ENCODE data around the gene GSK3A.

GSK3A gene

GRCh38 chr19:42250183-42250665, 7.8 kb upstream of the GSK3A start:
- peaks cover 6% of the 10 kb centered on the region; the same call in 1 of the 2 replicates for H3K4me1 ChIP-seq (ENCODE audit: insufficient read depth, low read length)
- no peaks in the 10 kb centered on the region for H3K27me3 ChIP-seq (ENCODE audit: insufficient read depth, low read length)
- H3K4me3 ChIP-seq (ENCODE audit: low read length): no peak overlapping the region
- H3K9ac ChIP-seq (ENCODE audit: low read depth, low read length): no peak overlapping the region
- H3K27ac ChIP-seq (ENCODE audit: low read length): no peak overlapping the region
- peaks cover 18% of the 10 kb centered on the region; the same call in 1 of the 2 replicates for H3K36me3 ChIP-seq (ENCODE audit: insufficient read depth, low read depth, low read length)
- H3K9me3 ChIP-seq (ENCODE audit: insufficient read depth, low read depth, low read length): no peaks in the 10 kb centered on the region

- H3K27me3 ChIP-seq (ENCODE audit: insufficient read depth, low read length): no peaks in the 10 kb centered on the region
- no peaks in the 10 kb centered on the region for H3K9me3 ChIP-seq (ENCODE audit: insufficient read depth, low read depth, low read length)
- no peak overlapping the region for H3K9ac ChIP-seq (ENCODE audit: low read depth, low read length)
- peaks cover 18% of the 10 kb centered on the region; the same call in 1 of the 2 replicates for H3K36me3 ChIP-seq (ENCODE audit: insufficient read depth, low read depth, low read length)
- no peak overlapping the region for H3K4me3 ChIP-seq (ENCODE audit: low read length)
- no peak overlapping the region for H3K27ac ChIP-seq (ENCODE audit: low read length)
- peaks cover 6% of the 10 kb centered on the region; the same call in 1 of the 2 replicates for H3K4me1 ChIP-seq (ENCODE audit: insufficient read depth, low read length)
Observed at GRCh38 chr19:42249769-42250168, 7.4 kb upstream of the GSK3A start.

- Histone ChIP-seq H3K9ac (ENCODE audit: low read depth, low read length) (no peak overlapping the region), H3K9me3 (ENCODE audit: insufficient read depth, low read depth, low read length) (no peaks in the 10 kb centered on the region), H3K27me3 (ENCODE audit: insufficient read depth, low read length) (no peaks in the 10 kb centered on the region), H3K4me1 (ENCODE audit: insufficient read depth, low read length) (peaks cover 6% of the 10 kb centered on the region; the same call in 1 of the 2 replicates), H3K27ac (ENCODE audit: low read length) (no peak overlapping the region), H3K36me3 (ENCODE audit: insufficient read depth, low read depth, low read length) (peaks cover 18% of the 10 kb centered on the region; the same call in 1 of the 2 replicates), H3K4me3 (ENCODE audit: low read length) (no peak overlapping the region)
Observed at GRCh38 chr19:42249149-42249750, 6.8 kb upstream of the GSK3A start.

- H3K36me3 ChIP-seq (ENCODE audit: insufficient read depth, low read depth, low read length): peaks cover 18% of the 10 kb centered on the region; the same call in 1 of the 2 replicates
- no peaks in the 10 kb centered on the region for H3K27me3 ChIP-seq (ENCODE audit: insufficient read depth, low read length)
- peaks cover 6% of the 10 kb centered on the region; the same call in 1 of the 2 replicates for H3K4me1 ChIP-seq (ENCODE audit: insufficient read depth, low read length)
- no peak overlapping the region for H3K27ac ChIP-seq (ENCODE audit: low read length)
- H3K9me3 ChIP-seq (ENCODE audit: insufficient read depth, low read depth, low read length): no peaks in the 10 kb centered on the region
- H3K4me3 ChIP-seq (ENCODE audit: low read length): no peak overlapping the region
- H3K9ac ChIP-seq (ENCODE audit: low read depth, low read length): no peak overlapping the region
Observed at GRCh38 chr19:42248270-42249148, 6.1 kb upstream of the GSK3A start.

- H3K36me3 ChIP-seq (ENCODE audit: insufficient read depth, low read depth, low read length): peaks cover 18% of the 10 kb centered on the region; the same call in 1 of the 2 replicates
- no peaks in the 10 kb centered on the region for H3K9me3 ChIP-seq (ENCODE audit: insufficient read depth, low read depth, low read length)
- no peaks in the 10 kb centered on the region for H3K27me3 ChIP-seq (ENCODE audit: insufficient read depth, low read length)
- H3K4me3 ChIP-seq (ENCODE audit: low read length): no peak overlapping the region
- peaks cover 6% of the 10 kb centered on the region; the same call in 1 of the 2 replicates for H3K4me1 ChIP-seq (ENCODE audit: insufficient read depth, low read length)
- no peak overlapping the region for H3K27ac ChIP-seq (ENCODE audit: low read length)
- no peak overlapping the region for H3K9ac ChIP-seq (ENCODE audit: low read depth, low read length)
Observed at GRCh38 chr19:42247640-42248199, 5.3 kb upstream of the GSK3A start.

GRCh38 chr19:42246922-42247639, 4.7 kb upstream of the GSK3A start:
- no peak overlapping the region for H3K9ac ChIP-seq (ENCODE audit: low read depth, low read length)
- peaks cover 6% of the 10 kb centered on the region; the same call in 1 of the 2 replicates for H3K4me1 ChIP-seq (ENCODE audit: insufficient read depth, low read length)
- H3K36me3 ChIP-seq (ENCODE audit: insufficient read depth, low read depth, low read length): peaks cover 18% of the 10 kb centered on the region; the same call in 1 of the 2 replicates
- H3K4me3 ChIP-seq (ENCODE audit: low read length): no peak overlapping the region
- H3K27ac ChIP-seq (ENCODE audit: low read length): no peak overlapping the region
- no peaks in the 10 kb centered on the region for H3K27me3 ChIP-seq (ENCODE audit: insufficient read depth, low read length)
- no peaks in the 10 kb centered on the region for H3K9me3 ChIP-seq (ENCODE audit: insufficient read depth, low read depth, low read length)

- Histone ChIP-seq H3K27ac (ENCODE audit: low read length) (no peak overlapping the region), H3K4me1 (ENCODE audit: insufficient read depth, low read length) (peaks cover 4% of the 10 kb centered on the region; the same call in 1 of the 2 replicates), H3K9me3 (ENCODE audit: insufficient read depth, low read depth, low read length) (no peaks in the 10 kb centered on the region), H3K27me3 (ENCODE audit: insufficient read depth, low read length) (no peaks in the 10 kb centered on the region), H3K36me3 (ENCODE audit: insufficient read depth, low read depth, low read length) (peaks cover 18% of the 10 kb centered on the region; the same call in 1 of the 2 replicates), H3K9ac (ENCODE audit: low read depth, low read length) (no peak overlapping the region), H3K4me3 (ENCODE audit: low read length) (no peak overlapping the region)
Observed at GRCh38 chr19:42246143-42246921, 3.9 kb upstream of the GSK3A start.

GRCh38 chr19:42245231-42245630, 2.8 kb upstream of the GSK3A start:
- peaks cover 21% of the 10 kb centered on the region; the same call in 1 of the 2 replicates for H3K36me3 ChIP-seq (ENCODE audit: insufficient read depth, low read depth, low read length)
- no peaks in the 10 kb centered on the region for H3K9me3 ChIP-seq (ENCODE audit: insufficient read depth, low read depth, low read length)
- no peak overlapping the region for H3K27ac ChIP-seq (ENCODE audit: low read length)
- H3K27me3 ChIP-seq (ENCODE audit: insufficient read depth, low read length): no peaks in the 10 kb centered on the region
- H3K4me3 ChIP-seq (ENCODE audit: low read length): no peak overlapping the region; the same call in 1 of the 2 replicates
- peaks cover 5% of the 10 kb centered on the region; the same call in 1 of the 2 replicates for H3K4me1 ChIP-seq (ENCODE audit: insufficient read depth, low read length)
- no peak overlapping the region for H3K9ac ChIP-seq (ENCODE audit: low read depth, low read length)

GRCh38 chr19:42244347-42245220, 2.2 kb upstream of the GSK3A start:
- Histone ChIP-seq H3K9me3 (ENCODE audit: insufficient read depth, low read depth, low read length) (no peaks in the 10 kb centered on the region), H3K36me3 (ENCODE audit: insufficient read depth, low read depth, low read length) (peaks cover 20% of the 10 kb centered on the region; the same call in 1 of the 2 replicates), H3K27ac (ENCODE audit: low read length) (no peak overlapping the region), H3K4me1 (ENCODE audit: insufficient read depth, low read length) (peaks cover 5% of the 10 kb centered on the region; the same call in 1 of the 2 replicates), H3K9ac (ENCODE audit: low read depth, low read length) (peak overlapping the region; percentile 38; the same call in 1 of the 2 replicates), H3K27me3 (ENCODE audit: insufficient read depth, low read length) (no peaks in the 10 kb centered on the region), H3K4me3 (ENCODE audit: low read length) (peak overlapping the region; percentile 88)

- Histone ChIP-seq H3K27ac (ENCODE audit: low read length) (no peak overlapping the region), H3K27me3 (ENCODE audit: insufficient read depth, low read length) (no peaks in the 10 kb centered on the region), H3K36me3 (ENCODE audit: insufficient read depth, low read depth, low read length) (peaks cover 17% of the 10 kb centered on the region; the same call in 1 of the 2 replicates), H3K9me3 (ENCODE audit: insufficient read depth, low read depth, low read length) (no peaks in the 10 kb centered on the region), H3K4me3 (ENCODE audit: low read length) (peak overlapping the region; percentile 88), H3K9ac (ENCODE audit: low read depth, low read length) (peak overlapping the region; percentile 85; the same call in 1 of the 2 replicates), H3K4me1 (ENCODE audit: insufficient read depth, low read length) (peaks cover 5% of the 10 kb centered on the region; the same call in 1 of the 2 replicates)
Observed at GRCh38 chr19:42242069-42242511, 312 bp downstream of the GSK3A start.

All from iPS-20b (cell line).